ENCODE measurements around the gene NCEH1. TPM values are rescaled to one million over a fixed set of nuclear protein-coding genes. Genes with fewer than 3 reads are reported as not detected.
"Not testable (repeated sequence)": the region's sequence is repeated elsewhere in the genome, so short reads cannot be mapped to it uniquely, and the experiment has no call there.

NCEH1 gene
- total and polyA plus RNA-seq, 10 of the 15 experiments (the other 5 are each of a cell fraction or from before 2014, with no cell fraction given) = 1.8 to 8.1 (median 4.5) TPM

- no peak for TF ChIP-seq HCFC1 (IDR thresholded peaks at IDR 0.05; ENCODE audit: low read length)
These were observed 43.8 kb downstream of the NCEH1 start (continued) for GRCh38 chr3:172666873-172667694.

- BruUV-seq (replicated peaks) = no TSS peak
- ATAC-seq (peak; percentile 56), FAIRE-seq (no peak), DNase-seq (ENCODE audit: low read depth, low spot score) (no peak)
- in situ Hi-C loops (cut with MboI) = loop anchor here (25.0 kb wide), 1 partner anchor 329 kb away; no protein-coding TSS in a partner anchor
- Histone ChIP-seq H3K4me1 (ENCODE audit: control insufficient read depth, insufficient read depth, low read length) (no peaks in the 10 kb centered on the region), H3K27ac (ENCODE audit: control insufficient read depth, insufficient read depth) (no peak overlapping the region), H3K36me3 (ENCODE audit: control insufficient read depth in 2 of 2, insufficient read depth in 2 of 2, low read length in 1 of 2) (no peaks in the 10 kb centered on the region), H3K4me2 (ENCODE audit: control insufficient read depth, insufficient read depth) (no peak overlapping the region), H3K79me2 (ENCODE audit: control insufficient read depth, insufficient read depth, low read length) (no peaks in the 10 kb centered on the region), H3K9ac (ENCODE audit: control insufficient read depth, insufficient read depth, low read length) (no peak overlapping the region), H4K20me1 (ENCODE audit: control insufficient read depth, insufficient read depth) (no peaks in the 10 kb centered on the region), H2AFZ (ENCODE audit: control insufficient read depth, low read depth, low read length) (no peak overlapping the region), H3K4me3 (no peak overlapping the region), H3K9me3 (replicated peaks; ENCODE audit: control insufficient read depth, insufficient read depth, low read length) (no peaks in the 10 kb centered on the region), H3K27me3 (replicated peaks in 1 of 2; ENCODE audit: control insufficient read depth in 2 of 2, insufficient read depth in 2 of 2, low read length in 1 of 2) (no peaks in the 10 kb centered on the region)
- ChIA-PET RAD21 (ENCODE audit: unreplicated experiment) (interaction anchor here (0.8 to 1.4 kb wide), 4 partner anchors 179 to 334 kb away, joined by 3 to 4 read pairs (median 3); no protein-coding TSS in a partner anchor), POLR2A (no interaction called here), SMC1A (ENCODE audit: uncharacterized antibody, unreplicated experiment) (interaction anchor here (0.6 to 2.9 kb wide), 10 partner anchors 13 to 334 kb away, joined by 3 to 7 read pairs (median 4); no protein-coding TSS in a partner anchor), CTCF (interaction anchor here (0.6 to 4.7 kb wide), 27 partner anchors 11 to 1049 kb away, joined by 3 to 33 read pairs (median 4); no protein-coding TSS in a partner anchor)
- intact Hi-C loops (cut with micrococcal nuclease; ENCODE audit: unreplicated experiment) = loop anchor here (1.0 to 5.0 kb wide), 4 partner anchors 70 to 334 kb away; no protein-coding TSS in a partner anchor
- TF ChIP-seq POU2F2 (IDR thresholded peaks at IDR 0.05; ENCODE audit: borderline replicate concordance, low read depth, low read length) (peak; percentile 70; the same call in 1 of the 3 replicates), WRNIP1 (IDR thresholded peaks at IDR 0.05; ENCODE audit: borderline replicate concordance, low read depth, low read length) (no peak), YY1 (IDR thresholded peaks at IDR 0.05; ENCODE audit: low read depth, low read length) (peak; percentile 59)
- 87% methylated on average over 10 of the region's 10 CpGs for WGBS (ENCODE audit: insufficient coverage, insufficient replicate concordance, low lambda C conversion rate, missing lambda C conversion rate)
These were observed 44.5 kb downstream of the NCEH1 start for GRCh38 chr3:172666181-172666872.

GRCh38 chr3:172665510-172665909 is 45.4 kb downstream of the NCEH1 start:
- ATAC-seq; H4K20me1 ChIP-seq (ENCODE audit: control insufficient read depth, insufficient read depth); H3K9ac ChIP-seq (ENCODE audit: control insufficient read depth, insufficient read depth, low read length); H3K4me2 ChIP-seq (ENCODE audit: control insufficient read depth, insufficient read depth); POLR2A ChIA-PET; BruUV-seq (replicated peaks); H3K4me3 ChIP-seq; H3K27ac ChIP-seq (ENCODE audit: control insufficient read depth, insufficient read depth); H3K79me2 ChIP-seq (ENCODE audit: control insufficient read depth, insufficient read depth, low read length); H3K4me1 ChIP-seq (ENCODE audit: control insufficient read depth, insufficient read depth, low read length); H3K27me3 ChIP-seq (replicated peaks in 1 of 2; ENCODE audit: control insufficient read depth in 2 of 2, insufficient read depth in 2 of 2, low read length in 1 of 2); DNase-seq (ENCODE audit: low read depth, low spot score); H3K36me3 ChIP-seq (ENCODE audit: control insufficient read depth in 2 of 2, insufficient read depth in 2 of 2, low read length in 1 of 2); H2AFZ ChIP-seq (ENCODE audit: control insufficient read depth, low read depth, low read length); FAIRE-seq; H3K9me3 ChIP-seq (replicated peaks; ENCODE audit: control insufficient read depth, insufficient read depth, low read length): not testable (repeated sequence)
- CTCF ChIA-PET = interaction anchor here (0.8 to 4.7 kb wide), 17 partner anchors 8 to 1048 kb away, joined by 3 to 33 read pairs (median 4); no protein-coding TSS in a partner anchor
- intact Hi-C loops (cut with micrococcal nuclease; ENCODE audit: unreplicated experiment) = loop anchor here (5.0 kb wide), 1 partner anchor 188 kb away; no protein-coding TSS in a partner anchor
- WGBS (ENCODE audit: insufficient coverage, insufficient replicate concordance, low lambda C conversion rate, missing lambda C conversion rate) = 66% methylated on average over 9 of the region's 9 CpGs
- RAD21 ChIA-PET (ENCODE audit: unreplicated experiment) = interaction anchor here (0.8 to 1.4 kb wide), 3 partner anchors 178 to 333 kb away, joined by 3 to 4 read pairs (median 3); no protein-coding TSS in a partner anchor
- in situ Hi-C loops (cut with MboI) = loop anchor here (25.0 kb wide), 1 partner anchor 328 kb away; no protein-coding TSS in a partner anchor
- SMC1A ChIA-PET (ENCODE audit: uncharacterized antibody, unreplicated experiment) = interaction anchor here (0.6 to 1.9 kb wide), 5 partner anchors 13 to 395 kb away, joined by 3 to 5 read pairs (median 3); no protein-coding TSS in a partner anchor

- H3K79me2 ChIP-seq (ENCODE audit: control insufficient read depth, insufficient read depth, low read length); H3K9ac ChIP-seq (ENCODE audit: control insufficient read depth, insufficient read depth, low read length); H2AFZ ChIP-seq (ENCODE audit: control insufficient read depth, low read depth, low read length); H3K36me3 ChIP-seq (ENCODE audit: control insufficient read depth in 2 of 2, insufficient read depth in 2 of 2, low read length in 1 of 2); FAIRE-seq; intact Hi-C loops (cut with micrococcal nuclease; ENCODE audit: unreplicated experiment); RAD21 ChIA-PET (ENCODE audit: unreplicated experiment); H3K9me3 ChIP-seq (replicated peaks; ENCODE audit: control insufficient read depth, insufficient read depth, low read length); POLR2A ChIA-PET; ATAC-seq; SMC1A ChIA-PET (ENCODE audit: uncharacterized antibody, unreplicated experiment); CTCF ChIA-PET; DNase-seq (ENCODE audit: low read depth, low spot score); H3K27ac ChIP-seq (ENCODE audit: control insufficient read depth, insufficient read depth); H3K4me1 ChIP-seq (ENCODE audit: control insufficient read depth, insufficient read depth, low read length); H3K4me2 ChIP-seq (ENCODE audit: control insufficient read depth, insufficient read depth); H3K27me3 ChIP-seq (replicated peaks in 1 of 2; ENCODE audit: control insufficient read depth in 2 of 2, insufficient read depth in 2 of 2, low read length in 1 of 2); BruUV-seq (replicated peaks); H3K4me3 ChIP-seq; H4K20me1 ChIP-seq (ENCODE audit: control insufficient read depth, insufficient read depth): not testable (repeated sequence)
- WGBS (ENCODE audit: insufficient coverage, insufficient replicate concordance, low lambda C conversion rate, missing lambda C conversion rate) = 100% methylated on average over 1 of the region's 1 CpG
- in situ Hi-C loops (cut with MboI) = loop anchor here (25.0 kb wide), 1 partner anchor 323 kb away; no protein-coding TSS in a partner anchor
These were observed 50.4 kb downstream of the NCEH1 start for GRCh38 chr3:172660421-172660820.
